Measurements from ENCODE around the gene TENT4A.

TENT4A gene

GRCh38 chr5:6724321-6724929 lies 11.2 kb downstream of the TENT4A start:
- Histone ChIP-seq H3K14ac (ENCODE audit: low read length) (no peak overlapping the region), H2BK120ac (ENCODE audit: insufficient read depth, low read length, poor library complexity) (no peak overlapping the region), H4K91ac (ENCODE audit: low read depth, low read length) (no peak overlapping the region), H4K8ac (ENCODE audit: low read depth, low read length) (no peak overlapping the region), H3K27ac (ENCODE audit: low read depth, low read length) (no peak overlapping the region), H3K79me1 (ENCODE audit: low read length) (no peaks in the 10 kb centered on the region), H3K9ac (ENCODE audit: low read length) (no peak overlapping the region), H3K4me2 (ENCODE audit: low read length) (no peak overlapping the region), H2BK5ac (ENCODE audit: low read depth, low read length, poor library complexity) (no peak overlapping the region), H2AFZ (ENCODE audit: insufficient read depth, low read length, poor library complexity) (no peak overlapping the region), H3K79me2 (ENCODE audit: control insufficient read depth, insufficient read depth, low read length, poor library complexity) (peaks cover 35% of the 10 kb centered on the region), H3K4me3 (ENCODE audit: low read depth, low read length) (no peak overlapping the region), H3K4me1 (ENCODE audit: control insufficient read depth in 1 of 2, insufficient read depth in 2 of 2, low read length in 2 of 2) (no peaks in the 10 kb centered on the region), H3K9me3 (ENCODE audit: insufficient read depth, low read depth, low read length) (no peaks in the 10 kb centered on the region), H3K27me3 (ENCODE audit: insufficient read depth, low read length) (no peaks in the 10 kb centered on the region), H3K4ac (ENCODE audit: low read depth, low read length) (peak overlapping the region; percentile 88), H3K18ac (ENCODE audit: low read length) (no peak overlapping the region), H3K36me3 (ENCODE audit: control insufficient read depth in 1 of 2, insufficient read depth in 2 of 2, low read length in 2 of 2) (peaks cover 21 to 23% of the 10 kb centered on the region in 2 experiments), H4K12ac (ENCODE audit: low read depth, low read length) (no peak overlapping the region), H2BK12ac (ENCODE audit: low read length) (no peak overlapping the region), H2AK5ac (ENCODE audit: low read length) (no peak overlapping the region), H3K23ac (ENCODE audit: low read length) (no peak overlapping the region)
- WGBS (ENCODE audit: extremely low coverage, insufficient coverage, insufficient read length) = no CpG with 5 or more reads among the region's 8 CpGs
- peak; percentile 43 to 81 for DNase-seq

GRCh38 chr5:6725421-6725820 lies 12.2 kb downstream of the TENT4A start:
- DNase-seq = no peak
- Histone ChIP-seq H3K79me2 (ENCODE audit: control insufficient read depth, insufficient read depth, low read length, poor library complexity) (peaks cover 32% of the 10 kb centered on the region), H3K9ac (ENCODE audit: low read length) (no peak overlapping the region), H4K91ac (ENCODE audit: low read depth, low read length) (no peak overlapping the region), H3K4me1 (ENCODE audit: control insufficient read depth in 1 of 2, insufficient read depth in 2 of 2, low read length in 2 of 2) (no peaks in the 10 kb centered on the region), H4K12ac (ENCODE audit: low read depth, low read length) (no peak overlapping the region), H3K4ac (ENCODE audit: low read depth, low read length) (peak overlapping the region; percentile 35), H3K27ac (ENCODE audit: low read depth, low read length) (no peak overlapping the region), H2BK120ac (ENCODE audit: insufficient read depth, low read length, poor library complexity) (no peak overlapping the region), H3K27me3 (ENCODE audit: insufficient read depth, low read length) (no peaks in the 10 kb centered on the region), H2BK12ac (ENCODE audit: low read length) (no peak overlapping the region), H3K36me3 (ENCODE audit: control insufficient read depth in 1 of 2, insufficient read depth in 2 of 2, low read length in 2 of 2) (peaks cover 17 to 21% of the 10 kb centered on the region in 2 experiments), H3K18ac (ENCODE audit: low read length) (no peak overlapping the region), H4K8ac (ENCODE audit: low read depth, low read length) (no peak overlapping the region), H3K79me1 (ENCODE audit: low read length) (no peaks in the 10 kb centered on the region), H2BK5ac (ENCODE audit: low read depth, low read length, poor library complexity) (no peak overlapping the region), H3K23ac (ENCODE audit: low read length) (no peak overlapping the region), H3K14ac (ENCODE audit: low read length) (no peak overlapping the region), H3K4me2 (ENCODE audit: low read length) (no peak overlapping the region), H2AK5ac (ENCODE audit: low read length) (no peak overlapping the region), H2AFZ (ENCODE audit: insufficient read depth, low read length, poor library complexity) (no peak overlapping the region), H3K4me3 (ENCODE audit: low read depth, low read length) (no peak overlapping the region), H3K9me3 (ENCODE audit: insufficient read depth, low read depth, low read length) (no peaks in the 10 kb centered on the region)
- no CpG with 5 or more reads among the region's 4 CpGs for WGBS (ENCODE audit: extremely low coverage, insufficient coverage, insufficient read length)

- H3K14ac ChIP-seq (ENCODE audit: low read length) = no peak overlapping the region
- WGBS (ENCODE audit: extremely low coverage, insufficient coverage, insufficient read length) = no CpG with 5 or more reads among the region's 9 CpGs
- H3K18ac ChIP-seq (ENCODE audit: low read length) = no peak overlapping the region
- peaks cover 29% of the 10 kb centered on the region for H3K79me2 ChIP-seq (ENCODE audit: control insufficient read depth, insufficient read depth, low read length, poor library complexity)
- no peak overlapping the region for H2AK5ac ChIP-seq (ENCODE audit: low read length)
- H3K27ac ChIP-seq (ENCODE audit: low read depth, low read length) = no peak overlapping the region
- peaks cover 14 to 18% of the 10 kb centered on the region in 2 experiments for H3K36me3 ChIP-seq (ENCODE audit: control insufficient read depth in 1 of 2, insufficient read depth in 2 of 2, low read length in 2 of 2)
- H3K4me1 ChIP-seq (ENCODE audit: control insufficient read depth in 1 of 2, insufficient read depth in 2 of 2, low read length in 2 of 2) = no peaks in the 10 kb centered on the region
- H2AFZ ChIP-seq (ENCODE audit: insufficient read depth, low read length, poor library complexity) = no peak overlapping the region
- no peak overlapping the region for H4K8ac ChIP-seq (ENCODE audit: low read depth, low read length)
- H2BK12ac ChIP-seq (ENCODE audit: low read length) = no peak overlapping the region
- H3K23ac ChIP-seq (ENCODE audit: low read length) = no peak overlapping the region
- H4K12ac ChIP-seq (ENCODE audit: low read depth, low read length) = no peak overlapping the region
- H3K4ac ChIP-seq (ENCODE audit: low read depth, low read length) = peak overlapping the region; percentile 37
- H3K4me2 ChIP-seq (ENCODE audit: low read length) = no peak overlapping the region
- no peaks in the 10 kb centered on the region for H3K9me3 ChIP-seq (ENCODE audit: insufficient read depth, low read depth, low read length)
- no peak overlapping the region for H4K91ac ChIP-seq (ENCODE audit: low read depth, low read length)
- no peaks in the 10 kb centered on the region for H3K27me3 ChIP-seq (ENCODE audit: insufficient read depth, low read length)
- no peak for DNase-seq
- no peak overlapping the region for H2BK120ac ChIP-seq (ENCODE audit: insufficient read depth, low read length, poor library complexity)
- H3K9ac ChIP-seq (ENCODE audit: low read length) = peak overlapping the region; percentile 17
- no peak overlapping the region for H3K4me3 ChIP-seq (ENCODE audit: low read depth, low read length)
- H2BK5ac ChIP-seq (ENCODE audit: low read depth, low read length, poor library complexity) = no peak overlapping the region
- no peaks in the 10 kb centered on the region for H3K79me1 ChIP-seq (ENCODE audit: low read length)
Measured at GRCh38 chr5:6726006-6726405, 12.8 kb downstream of the TENT4A start.

GRCh38 chr5:6727231-6727630 lies 14.0 kb downstream of the TENT4A start:
- no CpG with 5 or more reads among the region's 8 CpGs for WGBS (ENCODE audit: extremely low coverage, insufficient coverage, insufficient read length)
- no peak overlapping the region for H2BK5ac ChIP-seq (ENCODE audit: low read depth, low read length, poor library complexity)
- no peaks in the 10 kb centered on the region for H3K27me3 ChIP-seq (ENCODE audit: insufficient read depth, low read length)
- no peak overlapping the region for H2BK12ac ChIP-seq (ENCODE audit: low read length)
- H3K27ac ChIP-seq (ENCODE audit: low read depth, low read length) = no peak overlapping the region
- no peak for DNase-seq
- H2AK5ac ChIP-seq (ENCODE audit: low read length) = no peak overlapping the region
- H4K8ac ChIP-seq (ENCODE audit: low read depth, low read length) = no peak overlapping the region
- H4K91ac ChIP-seq (ENCODE audit: low read depth, low read length) = no peak overlapping the region
- no peak overlapping the region for H4K12ac ChIP-seq (ENCODE audit: low read depth, low read length)
- H3K4me2 ChIP-seq (ENCODE audit: low read length) = no peak overlapping the region
- no peak overlapping the region for H3K9ac ChIP-seq (ENCODE audit: low read length)
- H3K18ac ChIP-seq (ENCODE audit: low read length) = no peak overlapping the region
- H3K36me3 ChIP-seq (ENCODE audit: control insufficient read depth in 1 of 2, insufficient read depth in 2 of 2, low read length in 2 of 2) = peaks cover 14 to 15% of the 10 kb centered on the region in 2 experiments
- H2BK120ac ChIP-seq (ENCODE audit: insufficient read depth, low read length, poor library complexity) = no peak overlapping the region
- H3K4me3 ChIP-seq (ENCODE audit: low read depth, low read length) = no peak overlapping the region
- H2AFZ ChIP-seq (ENCODE audit: insufficient read depth, low read length, poor library complexity) = no peak overlapping the region
- no peaks in the 10 kb centered on the region for H3K79me1 ChIP-seq (ENCODE audit: low read length)
- H3K4ac ChIP-seq (ENCODE audit: low read depth, low read length) = peak overlapping the region; percentile 22
- peaks cover 27% of the 10 kb centered on the region for H3K79me2 ChIP-seq (ENCODE audit: control insufficient read depth, insufficient read depth, low read length, poor library complexity)
- no peaks in the 10 kb centered on the region for H3K4me1 ChIP-seq (ENCODE audit: control insufficient read depth in 1 of 2, insufficient read depth in 2 of 2, low read length in 2 of 2)
- no peak overlapping the region for H3K23ac ChIP-seq (ENCODE audit: low read length)
- no peak overlapping the region for H3K14ac ChIP-seq (ENCODE audit: low read length)
- H3K9me3 ChIP-seq (ENCODE audit: insufficient read depth, low read depth, low read length) = no peaks in the 10 kb centered on the region
